GM21528 (cell line): ENCODE results near the gene SORL1-AS1.
"Not testable (repeated sequence)": the region's sequence is repeated elsewhere in the genome, so short reads cannot be mapped to it uniquely, and the experiment has no call there.

Experiments used
- ATAC-seq: cut with Tn5 transposase; IDR thresholded peaks from one replicate; pipeline ENCODE4 v1.9.1; 2021; ENCODE audit warnings: mild to moderate bottlenecking, moderate library complexity; ENCODE audit not compliant: unreplicated experiment, low FRiP score

The SORL1-AS1 gene

DNA sequence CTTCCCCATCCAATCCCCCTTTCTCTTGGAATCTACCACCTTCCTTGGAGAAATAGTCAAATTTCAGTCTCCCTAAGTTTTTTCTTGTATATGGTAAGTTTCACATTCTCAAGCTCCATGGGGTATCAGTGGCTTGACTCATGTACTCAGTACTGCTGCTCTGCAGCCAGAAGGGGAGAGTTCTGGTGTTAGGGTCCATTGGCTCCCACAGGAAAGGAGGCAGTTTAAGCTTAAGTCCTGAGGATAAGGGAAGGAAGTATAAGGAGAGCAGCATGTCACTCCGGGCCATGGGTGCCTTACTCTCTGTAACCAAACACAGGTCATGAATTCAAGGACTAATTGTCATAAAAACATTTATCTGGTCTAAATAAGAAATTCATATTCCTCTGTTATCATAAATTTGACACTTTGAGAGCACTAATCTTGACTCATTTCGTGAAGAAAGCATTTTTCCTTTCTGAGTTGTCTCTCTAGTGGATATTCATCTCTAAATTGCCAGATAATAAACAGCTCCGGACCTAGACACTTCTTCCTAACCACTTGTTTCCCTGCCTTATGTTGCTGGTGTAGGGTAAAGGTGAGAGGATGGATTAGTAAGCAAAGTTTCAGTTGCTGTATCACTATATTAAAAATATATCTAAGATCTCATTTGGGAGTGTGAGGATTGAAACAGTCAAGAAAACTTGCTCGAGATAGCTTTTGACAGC lies 20.8 kb downstream of the SORL1-AS1 start:
- no peak for ATAC-seq

- ATAC-seq: no peak
Measured at GRCh38 chr11:121429556-121429955, 23.2 kb downstream of the SORL1-AS1 start.

- ATAC-seq: no peak
Measured at GRCh38 chr11:121427400-121427744, 25.4 kb downstream of the SORL1-AS1 start.

DNA sequence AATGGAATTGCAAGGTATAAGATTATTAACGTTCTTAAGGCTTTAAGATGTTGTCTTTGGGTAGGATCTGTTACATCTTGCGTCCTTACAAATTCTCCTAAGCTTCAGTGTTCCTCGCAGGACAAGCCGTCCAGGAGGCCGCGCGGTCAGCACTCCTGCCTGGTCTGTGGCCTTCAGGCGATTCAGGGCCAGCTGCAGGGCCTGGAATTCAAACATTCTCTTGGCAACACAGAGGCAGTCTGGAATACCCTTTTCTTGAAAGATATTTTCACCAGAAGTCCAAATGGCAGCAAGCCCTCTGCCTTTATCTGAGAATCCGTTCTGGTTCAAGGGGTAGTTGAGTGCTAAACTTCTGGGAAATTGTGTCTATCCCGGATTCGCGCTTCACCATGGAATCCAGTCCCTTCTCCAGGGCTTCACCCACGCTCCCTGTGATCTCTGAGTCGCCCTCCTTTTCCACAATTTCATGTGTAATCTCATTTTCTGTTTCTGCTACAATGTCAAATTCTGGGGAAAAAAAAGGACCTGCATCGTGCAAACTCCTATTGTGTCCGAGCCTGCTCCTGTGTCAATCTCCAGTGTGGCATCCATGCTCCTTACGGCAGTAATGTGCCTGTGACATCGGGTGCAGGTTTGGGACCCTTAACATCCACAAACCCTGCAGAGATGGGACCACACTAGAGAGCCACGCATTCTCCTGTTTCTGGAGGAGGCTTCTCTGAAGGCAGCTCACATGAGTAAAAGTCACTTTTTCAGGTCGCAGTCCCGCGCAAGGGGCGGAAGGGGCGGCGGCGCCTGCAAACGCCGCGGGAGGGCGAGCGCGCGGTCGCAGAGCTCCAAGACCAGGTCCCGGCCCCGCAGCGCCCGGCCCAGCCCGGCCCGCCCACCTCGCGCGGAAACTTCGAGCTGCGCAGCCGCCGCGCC lies 26.0 kb downstream of the SORL1-AS1 start:
- no peak for ATAC-seq

GRCh38 chr11:121425828-121426227 lies 26.9 kb downstream of the SORL1-AS1 start:
- ATAC-seq: no peak

GRCh38 chr11:121422675-121423074 lies 30.1 kb downstream of the SORL1-AS1 start:
- ATAC-seq: no peak

GRCh38 chr11:121421149-121421901 lies 31.4 kb downstream of the SORL1-AS1 start:
- ATAC-seq: no peak

GRCh38 chr11:121420398-121420797 lies 32.4 kb downstream of the SORL1-AS1 start:
- ATAC-seq: no peak

GRCh38 chr11:121419836-121420235 lies 32.9 kb downstream of the SORL1-AS1 start:
- ATAC-seq: no peak

DNA sequence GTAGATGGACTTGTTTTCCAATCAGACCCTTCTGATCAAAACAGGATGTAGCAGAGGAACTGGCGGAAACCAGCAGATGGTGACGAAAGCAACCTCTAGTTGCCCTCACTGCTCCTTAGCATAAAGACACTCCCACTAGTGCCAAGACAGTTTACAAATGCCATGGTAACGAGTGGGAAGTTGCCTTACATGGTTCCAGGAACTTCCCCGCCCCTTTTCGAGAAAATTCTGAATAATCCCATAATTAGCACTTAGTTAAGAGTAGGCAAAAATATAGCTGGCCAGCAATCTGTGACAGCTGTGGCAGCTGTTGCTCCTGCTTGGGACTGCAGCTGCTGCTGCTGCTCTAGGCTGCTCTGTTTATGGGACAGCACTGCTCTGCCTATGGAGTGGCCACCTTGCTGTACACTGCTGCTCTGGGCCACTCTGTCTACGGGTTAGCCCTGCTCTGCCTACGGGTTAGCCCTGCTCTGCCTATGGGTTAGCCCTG lies 34.1 kb downstream of the SORL1-AS1 start:
- no peak for ATAC-seq

DNA sequence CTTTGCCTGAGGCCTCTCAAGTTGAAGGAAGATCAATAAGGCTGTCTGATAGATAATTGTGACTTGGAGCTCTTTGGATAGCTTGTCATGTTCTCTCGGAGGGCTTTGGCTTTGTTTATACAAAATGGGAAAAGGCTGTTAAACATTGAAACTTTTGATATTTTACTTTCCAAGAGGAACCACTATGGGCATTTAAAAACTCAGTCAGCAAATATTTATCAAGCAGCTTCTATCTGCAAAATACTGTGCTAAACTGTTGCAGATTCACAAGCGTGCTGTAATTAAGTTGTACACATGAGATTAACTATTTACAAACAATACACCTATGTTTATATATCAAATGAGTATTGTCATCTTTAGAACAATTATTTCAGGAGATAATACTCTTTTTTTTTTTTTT lies 35.2 kb downstream of the SORL1-AS1 start:
- ATAC-seq: no peak

- no peak for ATAC-seq
Measured at GRCh38 chr11:121417055-121417551, 35.7 kb downstream of the SORL1-AS1 start.

- no peak for ATAC-seq
Measured at GRCh38 chr11:121415856-121416255, 36.9 kb downstream of the SORL1-AS1 start.

DNA sequence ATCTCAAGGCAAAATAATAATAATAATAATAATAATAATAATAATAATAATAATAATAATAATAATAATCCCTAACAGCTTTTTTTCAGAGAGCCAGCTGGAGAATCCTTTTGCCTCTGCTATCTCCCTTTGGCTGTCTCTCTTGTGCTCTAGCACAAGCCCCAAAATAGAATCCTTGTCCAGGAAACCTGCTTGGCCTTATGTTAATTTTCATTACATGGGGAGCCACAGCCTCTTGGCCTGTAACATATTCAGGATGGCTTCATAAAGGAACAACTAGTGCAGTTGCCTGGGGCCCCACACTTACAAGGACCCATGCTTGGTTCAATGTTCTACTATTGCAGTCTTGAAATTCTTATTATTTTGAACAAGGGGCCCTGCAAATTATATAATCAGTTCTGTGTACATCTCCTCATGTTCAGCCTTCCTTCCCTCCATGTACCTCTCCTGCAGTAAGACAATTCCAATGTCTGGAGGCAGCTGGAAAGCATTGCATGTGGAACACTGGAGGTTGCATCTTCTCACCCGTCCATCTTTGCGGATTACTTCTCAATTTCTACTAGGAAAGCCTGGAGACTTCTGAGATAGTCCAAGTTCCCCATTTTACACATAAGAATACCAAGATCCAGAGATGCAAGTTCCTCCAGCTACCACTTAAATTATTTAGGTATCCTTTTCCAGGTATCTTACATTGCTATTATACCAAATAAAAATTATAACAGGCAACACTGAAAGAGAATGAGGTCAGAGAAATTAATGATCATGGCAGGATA lies 38.4 kb downstream of the SORL1-AS1 start:
- no peak for ATAC-seq

- no peak for ATAC-seq
Measured at GRCh38 chr11:121412711-121413415, 39.9 kb downstream of the SORL1-AS1 start.

- ATAC-seq: no peak
Measured at GRCh38 chr11:121412000-121412587, 40.7 kb downstream of the SORL1-AS1 start.

DNA sequence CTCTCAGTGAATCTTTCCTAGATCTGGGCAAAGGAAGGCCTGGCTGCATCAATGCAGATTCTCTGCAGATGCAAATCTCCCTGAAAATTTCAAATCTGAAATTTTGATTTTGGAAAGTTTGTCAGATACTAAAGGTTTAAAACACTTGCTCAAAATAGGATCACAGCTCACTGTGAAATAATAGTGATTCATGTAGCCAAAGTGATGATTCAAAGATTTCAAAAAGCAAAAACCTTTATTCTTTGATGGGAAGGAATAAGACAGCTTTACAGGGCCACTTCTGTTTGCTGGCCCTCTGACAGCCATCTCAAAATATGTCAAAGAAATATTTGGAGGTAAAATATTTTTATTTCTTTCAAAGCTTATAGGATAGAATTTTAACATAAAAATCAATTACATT lies 41.4 kb downstream of the SORL1-AS1 start:
- not testable (repeated sequence) for ATAC-seq

GRCh38 chr11:121410041-121410440 lies 42.7 kb downstream of the SORL1-AS1 start:
- ATAC-seq: not testable (repeated sequence)

DNA sequence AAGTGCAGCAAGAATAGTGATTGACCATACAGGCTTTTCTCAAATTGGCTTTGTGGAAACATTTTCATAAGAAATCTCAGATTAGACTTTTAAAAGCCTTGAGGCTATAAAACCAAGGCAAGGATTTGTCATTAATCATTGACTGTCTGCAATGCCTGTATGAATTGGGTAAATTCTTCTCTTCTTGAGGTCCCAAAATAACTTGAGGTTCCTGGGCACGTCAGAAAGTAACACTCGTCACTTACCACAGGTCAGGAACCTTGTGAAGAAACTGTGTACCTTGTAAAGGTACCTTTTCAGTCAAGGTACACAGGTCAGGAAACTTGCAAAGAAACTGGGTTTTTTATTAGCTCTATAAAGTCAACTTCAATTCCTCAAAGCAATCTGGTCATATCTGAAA lies 43.9 kb downstream of the SORL1-AS1 start:
- no peak for ATAC-seq
